Retinal pigment epithelial cell (primary cell): ENCODE results near the gene MAP3K21.

Experiments
- DNase-seq: peaks from one replicate; pipeline ENCODE4 v3.0.0-alpha.2; 2010; ENCODE audit warnings: low read depth
- H3K4me3 ChIP-seq: 2 replicates; pipeline ENCODE4 v1.5.1; 2011; ENCODE audit warnings: mild to moderate bottlenecking, low read length, control low read depth, moderate library complexity
- TF ChIP-seq, protein P1 (sequence below): conservative IDR thresholded peaks from 2 replicates; pipeline ENCODE4 v1.5.1; 2011; ENCODE audit warnings: low read depth, low read length, control low read depth, inconsistent platforms

Gene MAP3K21

DNA sequence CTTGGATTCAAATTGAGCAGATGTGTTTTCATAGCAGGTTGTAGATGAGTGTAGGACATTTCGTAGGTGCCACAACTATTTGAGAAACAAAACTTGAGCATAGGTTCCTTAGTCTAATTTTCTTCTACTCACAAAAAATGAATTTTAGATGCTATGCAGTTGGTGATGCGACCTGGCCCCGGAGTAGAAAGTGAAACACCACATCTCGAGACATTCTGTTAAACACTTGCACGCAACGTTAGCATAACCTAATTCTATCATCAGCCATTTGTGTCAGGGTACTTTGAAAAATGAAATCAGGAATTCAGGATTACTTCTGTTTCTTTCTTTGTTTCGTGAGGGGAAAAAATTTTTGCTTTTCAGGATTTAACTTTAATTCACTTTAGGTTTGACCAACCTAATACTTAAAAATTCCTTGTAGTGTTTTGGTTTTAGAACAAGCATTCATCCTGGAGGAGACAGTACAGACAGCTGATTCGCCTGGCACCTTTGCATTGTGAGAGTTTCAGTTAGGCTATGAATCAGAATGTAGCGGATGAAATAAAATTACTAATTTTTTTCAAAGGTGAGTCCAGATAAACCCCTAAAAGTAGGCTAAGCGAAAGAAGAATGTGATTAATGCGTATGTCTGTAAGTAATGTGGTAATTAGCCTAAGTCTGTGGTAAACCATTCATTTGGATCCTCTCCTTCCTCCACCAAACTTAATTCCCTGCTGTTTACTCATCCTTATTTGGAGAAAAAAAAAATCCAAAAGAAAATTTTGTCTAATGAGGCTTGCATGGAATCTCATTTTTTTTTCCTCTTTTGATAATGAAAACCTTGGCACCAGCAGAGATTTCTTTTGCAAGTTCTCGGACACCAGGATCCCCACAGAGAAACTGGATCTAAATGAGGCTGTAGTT is 44.9 kb downstream of the MAP3K21 start:
- DNase-seq: peak; percentile 68
- no peak overlapping the region for H3K4me3 ChIP-seq
- TF ChIP-seq, protein P1, sequence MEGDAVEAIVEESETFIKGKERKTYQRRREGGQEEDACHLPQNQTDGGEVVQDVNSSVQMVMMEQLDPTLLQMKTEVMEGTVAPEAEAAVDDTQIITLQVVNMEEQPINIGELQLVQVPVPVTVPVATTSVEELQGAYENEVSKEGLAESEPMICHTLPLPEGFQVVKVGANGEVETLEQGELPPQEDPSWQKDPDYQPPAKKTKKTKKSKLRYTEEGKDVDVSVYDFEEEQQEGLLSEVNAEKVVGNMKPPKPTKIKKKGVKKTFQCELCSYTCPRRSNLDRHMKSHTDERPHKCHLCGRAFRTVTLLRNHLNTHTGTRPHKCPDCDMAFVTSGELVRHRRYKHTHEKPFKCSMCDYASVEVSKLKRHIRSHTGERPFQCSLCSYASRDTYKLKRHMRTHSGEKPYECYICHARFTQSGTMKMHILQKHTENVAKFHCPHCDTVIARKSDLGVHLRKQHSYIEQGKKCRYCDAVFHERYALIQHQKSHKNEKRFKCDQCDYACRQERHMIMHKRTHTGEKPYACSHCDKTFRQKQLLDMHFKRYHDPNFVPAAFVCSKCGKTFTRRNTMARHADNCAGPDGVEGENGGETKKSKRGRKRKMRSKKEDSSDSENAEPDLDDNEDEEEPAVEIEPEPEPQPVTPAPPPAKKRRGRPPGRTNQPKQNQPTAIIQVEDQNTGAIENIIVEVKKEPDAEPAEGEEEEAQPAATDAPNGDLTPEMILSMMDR: no peak

GRCh38 chr1:233373226-233373625 is 45.7 kb downstream of the MAP3K21 start:
- no peak overlapping the region for H3K4me3 ChIP-seq
- TF ChIP-seq, protein P1: no peak
- no peak for DNase-seq

GRCh38 chr1:233375653-233376052 is 48.1 kb downstream of the MAP3K21 start:
- no peak for DNase-seq
- H3K4me3 ChIP-seq: no peak overlapping the region
- TF ChIP-seq, protein P1: no peak

DNA sequence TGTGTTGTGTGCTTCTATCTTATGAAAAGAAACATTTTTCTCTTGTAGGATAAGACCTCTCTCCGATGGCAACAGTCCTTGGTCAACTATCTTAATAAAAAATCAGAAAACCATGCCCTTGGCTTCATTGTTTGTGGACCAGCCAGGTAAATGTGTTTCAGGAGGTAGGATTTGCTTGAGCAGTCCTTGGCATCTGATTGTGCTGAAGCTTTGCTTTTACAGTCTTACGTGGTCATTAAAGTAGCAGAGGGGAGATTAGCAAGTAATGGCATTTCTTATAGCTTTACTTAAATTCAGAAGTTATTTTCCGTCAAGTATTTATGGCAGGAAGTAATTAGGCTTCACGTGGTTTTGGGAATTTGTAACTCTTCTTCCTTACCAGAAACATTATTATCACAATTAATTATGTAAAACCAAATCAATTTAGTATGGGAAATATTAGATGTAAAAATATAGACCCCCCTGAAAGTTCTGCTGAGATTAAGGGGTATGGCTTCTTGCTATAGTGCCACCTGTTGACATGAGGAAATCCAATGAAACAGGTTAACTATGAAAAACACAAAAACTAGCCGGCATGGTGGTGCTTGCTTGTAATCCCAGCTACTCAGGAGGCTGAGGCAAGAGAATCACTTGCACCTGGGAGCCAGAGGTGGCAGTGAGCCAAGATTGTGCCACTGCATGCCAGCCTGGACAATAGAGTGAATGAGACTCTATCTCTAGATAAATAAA is 49.0 kb downstream of the MAP3K21 start:
- TF ChIP-seq, protein P1: peak; percentile 46

DNA sequence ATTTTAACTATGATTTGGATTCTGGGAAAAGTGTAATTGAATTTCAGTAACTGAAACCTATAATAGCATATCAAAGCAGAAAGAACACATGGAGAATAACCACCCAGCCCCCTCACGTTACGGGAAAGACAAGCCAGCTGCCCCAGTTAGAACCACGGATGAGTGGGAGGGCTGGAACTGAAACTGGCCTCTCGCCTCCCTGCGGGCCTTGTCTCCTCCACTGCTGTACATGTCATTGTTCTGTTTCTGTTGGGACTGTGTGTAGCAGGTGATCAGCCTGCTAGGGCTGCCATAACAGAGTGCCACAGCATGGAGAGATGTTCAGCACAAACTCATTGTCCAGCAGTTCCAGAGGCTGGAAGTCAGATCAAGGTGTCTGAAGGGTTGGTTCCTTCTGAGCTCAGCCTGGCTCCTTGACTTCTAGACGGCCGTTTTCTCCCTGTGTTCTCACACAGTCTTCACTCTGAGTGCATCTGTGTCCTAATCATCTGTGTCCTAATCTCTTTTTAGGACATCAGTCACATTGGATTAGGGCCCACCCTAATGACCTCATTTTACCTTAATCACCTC is 52.4 kb downstream of the MAP3K21 start:
- TF ChIP-seq, protein P1: no peak
- DNase-seq: no peak
- H3K4me3 ChIP-seq: no peak overlapping the region

More for the DNA sequence above, 49.0 kb downstream of the MAP3K21 start:
- no peak overlapping the region for H3K4me3 ChIP-seq
- peak; percentile 48 for DNase-seq

DNA sequence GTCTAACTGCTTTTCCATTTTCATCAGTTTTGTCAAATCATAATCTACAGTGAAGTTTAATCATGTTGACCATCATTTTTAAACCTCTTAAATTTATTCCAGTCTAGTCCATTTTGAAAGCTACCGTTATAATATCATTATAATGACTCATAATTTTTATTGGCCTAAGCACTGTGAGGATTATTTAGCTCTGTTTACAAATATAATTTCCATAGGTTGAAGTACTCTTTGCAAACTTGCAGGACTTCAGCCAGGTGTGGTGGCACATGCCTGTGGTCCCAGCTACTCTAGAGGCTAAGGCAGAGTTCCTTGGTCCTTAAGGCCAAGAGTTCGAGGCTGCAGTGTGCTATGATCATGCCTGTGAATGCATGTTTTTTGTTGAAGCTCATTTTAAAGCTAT is 54.3 kb downstream of the MAP3K21 start:
- no peak overlapping the region for H3K4me3 ChIP-seq
- no peak for DNase-seq
- TF ChIP-seq, protein P1: no peak
